Fibroblast of skin of back (primary cell): Measurements from ENCODE around the gene WTAP. TPM values are rescaled to one million over a fixed set of nuclear protein-coding genes. Genes with fewer than 3 reads are reported as not detected.
"Not testable (repeated sequence)": the region's sequence is repeated elsewhere in the genome, so short reads cannot be mapped to it uniquely, and the experiment has no call there.

Source experiments
- DNase-seq: peaks from one replicate; pipeline ENCODE4 v3.0.0-alpha.2; 2013
- polyA plus RNA-seq, 2 experiments: library from polyadenylated mRNA; unstranded; fragments of 120-200 nt; gene quantifications; one replicate each; pipeline ENCODE4 v1.2.1, GENCODE V29; 2013; ENCODE audit not compliant: insufficient read length in 2 of 2

The WTAP gene
- polyA plus RNA-seq (2013, experiment 1 of 2; ENCODE audit: insufficient read length) = 67.5 TPM
- 50.3 TPM for polyA plus RNA-seq (2013, experiment 2 of 2; ENCODE audit: insufficient read length)

GRCh38 chr6:159726918-159727716 lies at the start of gene WTAP:
TSS of gene WTAP (plus strand) at chr6:159727506. CDS start at chr6:159736266, 8,760 bp downstream.
- DNase-seq = peak; percentile 91

- no peak for DNase-seq
Observed at GRCh38 chr6:159677506-159678165, 49.7 kb upstream of the WTAP start.

- DNase-seq = no peak
Observed at GRCh38 chr6:159678574-159678973, 48.7 kb upstream of the WTAP start.

GRCh38 chr6:159679091-159680077 lies 47.9 kb upstream of the WTAP start:
- peak; percentile 58 for DNase-seq

- DNase-seq = peak; percentile 22
Observed at GRCh38 chr6:159680104-159680503, 47.2 kb upstream of the WTAP start.

- no peak for DNase-seq
Observed at GRCh38 chr6:159681191-159681880, 46.0 kb upstream of the WTAP start.

GRCh38 chr6:159682295-159682694 lies 45.0 kb upstream of the WTAP start:
- no peak for DNase-seq

- DNase-seq = no peak
Observed at GRCh38 chr6:159682810-159683209, 44.5 kb upstream of the WTAP start.

GRCh38 chr6:159684013-159684304 lies 43.3 kb upstream of the WTAP start:
- no peak for DNase-seq

- no peak for DNase-seq
Observed at GRCh38 chr6:159686040-159686439, 41.3 kb upstream of the WTAP start.

GRCh38 chr6:159686703-159687102 lies 40.6 kb upstream of the WTAP start:
- DNase-seq = no peak

GRCh38 chr6:159687341-159687740 lies 40.0 kb upstream of the WTAP start:
- no peak for DNase-seq

GRCh38 chr6:159688266-159688905 lies 38.9 kb upstream of the WTAP start:
- no peak for DNase-seq

- no peak for DNase-seq
Observed at GRCh38 chr6:159689001-159689400, 38.3 kb upstream of the WTAP start.

- not testable (repeated sequence) for DNase-seq
Observed at GRCh38 chr6:159690135-159690534, 37.2 kb upstream of the WTAP start.

GRCh38 chr6:159691133-159691962 lies 36.0 kb upstream of the WTAP start:
- peak; percentile 80 for DNase-seq

GRCh38 chr6:159691963-159692287 lies 35.4 kb upstream of the WTAP start:
- no peak for DNase-seq

GRCh38 chr6:159692303-159693127 lies 34.8 kb upstream of the WTAP start:
- peak; percentile 32 for DNase-seq

- DNase-seq = peak; percentile 79
Observed at GRCh38 chr6:159693128-159693893, 34.0 kb upstream of the WTAP start, which contains the start of gene SOD2. TSS of gene SOD2 (minus strand) at chr6:159693241. CDS start at chr6:159693167, 74 bp downstream.
